ENCODE data around the gene ADRA2A.

DNA sequence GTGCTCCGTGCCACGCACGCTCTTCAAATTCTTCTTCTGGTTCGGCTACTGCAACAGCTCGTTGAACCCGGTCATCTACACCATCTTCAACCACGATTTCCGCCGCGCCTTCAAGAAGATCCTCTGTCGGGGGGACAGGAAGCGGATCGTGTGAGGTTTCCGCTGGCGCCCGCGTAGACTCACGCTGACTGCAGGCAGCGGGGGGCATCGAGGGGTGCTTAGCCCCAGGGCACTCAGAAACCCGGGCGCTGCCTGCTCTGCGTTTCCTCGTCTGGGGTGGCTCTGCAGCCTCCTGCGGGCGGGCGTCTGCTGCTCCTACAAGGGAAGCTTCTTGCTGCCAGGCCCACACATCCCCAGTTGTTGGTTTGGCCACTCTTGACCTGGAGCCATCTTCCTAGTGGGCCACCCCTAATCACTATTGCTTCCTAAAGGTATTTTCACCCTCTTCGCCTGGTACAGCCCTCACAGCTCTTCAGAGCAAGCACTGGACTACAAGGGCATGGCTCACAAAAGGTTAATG is 2.5 kb downstream of the ADRA2A start:
- TF ChIP-seq CHD2 (IDR thresholded peaks at IDR 0.05; ENCODE audit: borderline replicate concordance, low read depth, low read length) (no peak), POLR2A (IDR thresholded peaks at IDR 0.05; ENCODE audit: low read depth, low read length) (no peak), MEF2A (IDR thresholded peaks at IDR 0.05; ENCODE audit: insufficient read depth, low read depth, low read length) (no peak), SUPT20H (IDR thresholded peaks at IDR 0.05; ENCODE audit: borderline replicate concordance, control insufficient read depth, low read depth, low read length) (no peak), JUNB (IDR thresholded peaks at IDR 0.05) (no peak), TAF1 (IDR thresholded peaks at IDR 0.05; ENCODE audit: borderline replicate concordance, low read depth, low read length) (no peak), TCF12 (IDR thresholded peaks at IDR 0.05; ENCODE audit: low read depth, low read length) (no peak)
- TF ChIP-seq, protein P1, sequence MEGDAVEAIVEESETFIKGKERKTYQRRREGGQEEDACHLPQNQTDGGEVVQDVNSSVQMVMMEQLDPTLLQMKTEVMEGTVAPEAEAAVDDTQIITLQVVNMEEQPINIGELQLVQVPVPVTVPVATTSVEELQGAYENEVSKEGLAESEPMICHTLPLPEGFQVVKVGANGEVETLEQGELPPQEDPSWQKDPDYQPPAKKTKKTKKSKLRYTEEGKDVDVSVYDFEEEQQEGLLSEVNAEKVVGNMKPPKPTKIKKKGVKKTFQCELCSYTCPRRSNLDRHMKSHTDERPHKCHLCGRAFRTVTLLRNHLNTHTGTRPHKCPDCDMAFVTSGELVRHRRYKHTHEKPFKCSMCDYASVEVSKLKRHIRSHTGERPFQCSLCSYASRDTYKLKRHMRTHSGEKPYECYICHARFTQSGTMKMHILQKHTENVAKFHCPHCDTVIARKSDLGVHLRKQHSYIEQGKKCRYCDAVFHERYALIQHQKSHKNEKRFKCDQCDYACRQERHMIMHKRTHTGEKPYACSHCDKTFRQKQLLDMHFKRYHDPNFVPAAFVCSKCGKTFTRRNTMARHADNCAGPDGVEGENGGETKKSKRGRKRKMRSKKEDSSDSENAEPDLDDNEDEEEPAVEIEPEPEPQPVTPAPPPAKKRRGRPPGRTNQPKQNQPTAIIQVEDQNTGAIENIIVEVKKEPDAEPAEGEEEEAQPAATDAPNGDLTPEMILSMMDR (IDR thresholded peaks at IDR 0.05 in 2 of 3, conservative IDR thresholded peaks at IDR 0.05 in 1 of 3; ENCODE audit: control insufficient read depth in 2 of 3, extremely low read depth in 1 of 3, insufficient read depth in 1 of 3, low read depth in 3 of 3, low read length in 3 of 3): no peak
- TF ChIP-seq, protein P2, sequence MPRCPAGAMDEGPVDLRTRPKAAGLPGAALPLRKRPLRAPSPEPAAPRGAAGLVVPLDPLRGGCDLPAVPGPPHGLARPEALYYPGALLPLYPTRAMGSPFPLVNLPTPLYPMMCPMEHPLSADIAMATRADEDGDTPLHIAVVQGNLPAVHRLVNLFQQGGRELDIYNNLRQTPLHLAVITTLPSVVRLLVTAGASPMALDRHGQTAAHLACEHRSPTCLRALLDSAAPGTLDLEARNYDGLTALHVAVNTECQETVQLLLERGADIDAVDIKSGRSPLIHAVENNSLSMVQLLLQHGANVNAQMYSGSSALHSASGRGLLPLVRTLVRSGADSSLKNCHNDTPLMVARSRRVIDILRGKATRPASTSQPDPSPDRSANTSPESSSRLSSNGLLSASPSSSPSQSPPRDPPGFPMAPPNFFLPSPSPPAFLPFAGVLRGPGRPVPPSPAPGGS (IDR thresholded peaks at IDR 0.05; ENCODE audit: borderline replicate concordance, insufficient read depth, low read depth, low read length, poor library complexity, severe bottlenecking): no peak
- TF ChIP-seq, protein P3, sequence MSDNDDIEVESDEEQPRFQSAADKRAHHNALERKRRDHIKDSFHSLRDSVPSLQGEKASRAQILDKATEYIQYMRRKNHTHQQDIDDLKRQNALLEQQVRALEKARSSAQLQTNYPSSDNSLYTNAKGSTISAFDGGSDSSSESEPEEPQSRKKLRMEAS (IDR thresholded peaks at IDR 0.05; ENCODE audit: low read depth, low read length): no peak
- TF ChIP-seq, protein P4, sequence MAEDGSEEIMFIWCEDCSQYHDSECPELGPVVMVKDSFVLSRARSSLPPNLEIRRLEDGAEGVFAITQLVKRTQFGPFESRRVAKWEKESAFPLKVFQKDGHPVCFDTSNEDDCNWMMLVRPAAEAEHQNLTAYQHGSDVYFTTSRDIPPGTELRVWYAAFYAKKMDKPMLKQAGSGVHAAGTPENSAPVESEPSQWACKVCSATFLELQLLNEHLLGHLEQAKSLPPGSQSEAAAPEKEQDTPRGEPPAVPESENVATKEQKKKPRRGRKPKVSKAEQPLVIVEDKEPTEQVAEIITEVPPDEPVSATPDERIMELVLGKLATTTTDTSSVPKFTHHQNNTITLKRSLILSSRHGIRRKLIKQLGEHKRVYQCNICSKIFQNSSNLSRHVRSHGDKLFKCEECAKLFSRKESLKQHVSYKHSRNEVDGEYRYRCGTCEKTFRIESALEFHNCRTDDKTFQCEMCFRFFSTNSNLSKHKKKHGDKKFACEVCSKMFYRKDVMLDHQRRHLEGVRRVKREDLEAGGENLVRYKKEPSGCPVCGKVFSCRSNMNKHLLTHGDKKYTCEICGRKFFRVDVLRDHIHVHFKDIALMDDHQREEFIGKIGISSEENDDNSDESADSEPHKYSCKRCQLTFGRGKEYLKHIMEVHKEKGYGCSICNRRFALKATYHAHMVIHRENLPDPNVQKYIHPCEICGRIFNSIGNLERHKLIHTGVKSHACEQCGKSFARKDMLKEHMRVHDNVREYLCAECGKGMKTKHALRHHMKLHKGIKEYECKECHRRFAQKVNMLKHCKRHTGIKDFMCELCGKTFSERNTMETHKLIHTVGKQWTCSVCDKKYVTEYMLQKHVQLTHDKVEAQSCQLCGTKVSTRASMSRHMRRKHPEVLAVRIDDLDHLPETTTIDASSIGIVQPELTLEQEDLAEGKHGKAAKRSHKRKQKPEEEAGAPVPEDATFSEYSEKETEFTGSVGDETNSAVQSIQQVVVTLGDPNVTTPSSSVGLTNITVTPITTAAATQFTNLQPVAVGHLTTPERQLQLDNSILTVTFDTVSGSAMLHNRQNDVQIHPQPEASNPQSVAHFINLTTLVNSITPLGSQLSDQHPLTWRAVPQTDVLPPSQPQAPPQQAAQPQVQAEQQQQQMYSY (CRISPR knock-in tag; IDR thresholded peaks at IDR 0.05): no peak
- TF ChIP-seq, protein P5, sequence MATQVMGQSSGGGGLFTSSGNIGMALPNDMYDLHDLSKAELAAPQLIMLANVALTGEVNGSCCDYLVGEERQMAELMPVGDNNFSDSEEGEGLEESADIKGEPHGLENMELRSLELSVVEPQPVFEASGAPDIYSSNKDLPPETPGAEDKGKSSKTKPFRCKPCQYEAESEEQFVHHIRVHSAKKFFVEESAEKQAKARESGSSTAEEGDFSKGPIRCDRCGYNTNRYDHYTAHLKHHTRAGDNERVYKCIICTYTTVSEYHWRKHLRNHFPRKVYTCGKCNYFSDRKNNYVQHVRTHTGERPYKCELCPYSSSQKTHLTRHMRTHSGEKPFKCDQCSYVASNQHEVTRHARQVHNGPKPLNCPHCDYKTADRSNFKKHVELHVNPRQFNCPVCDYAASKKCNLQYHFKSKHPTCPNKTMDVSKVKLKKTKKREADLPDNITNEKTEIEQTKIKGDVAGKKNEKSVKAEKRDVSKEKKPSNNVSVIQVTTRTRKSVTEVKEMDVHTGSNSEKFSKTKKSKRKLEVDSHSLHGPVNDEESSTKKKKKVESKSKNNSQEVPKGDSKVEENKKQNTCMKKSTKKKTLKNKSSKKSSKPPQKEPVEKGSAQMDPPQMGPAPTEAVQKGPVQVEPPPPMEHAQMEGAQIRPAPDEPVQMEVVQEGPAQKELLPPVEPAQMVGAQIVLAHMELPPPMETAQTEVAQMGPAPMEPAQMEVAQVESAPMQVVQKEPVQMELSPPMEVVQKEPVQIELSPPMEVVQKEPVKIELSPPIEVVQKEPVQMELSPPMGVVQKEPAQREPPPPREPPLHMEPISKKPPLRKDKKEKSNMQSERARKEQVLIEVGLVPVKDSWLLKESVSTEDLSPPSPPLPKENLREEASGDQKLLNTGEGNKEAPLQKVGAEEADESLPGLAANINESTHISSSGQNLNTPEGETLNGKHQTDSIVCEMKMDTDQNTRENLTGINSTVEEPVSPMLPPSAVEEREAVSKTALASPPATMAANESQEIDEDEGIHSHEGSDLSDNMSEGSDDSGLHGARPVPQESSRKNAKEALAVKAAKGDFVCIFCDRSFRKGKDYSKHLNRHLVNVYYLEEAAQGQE (IDR thresholded peaks at IDR 0.05; ENCODE audit: low read depth, low read length): no peak
- TF ChIP-seq, protein P6, sequence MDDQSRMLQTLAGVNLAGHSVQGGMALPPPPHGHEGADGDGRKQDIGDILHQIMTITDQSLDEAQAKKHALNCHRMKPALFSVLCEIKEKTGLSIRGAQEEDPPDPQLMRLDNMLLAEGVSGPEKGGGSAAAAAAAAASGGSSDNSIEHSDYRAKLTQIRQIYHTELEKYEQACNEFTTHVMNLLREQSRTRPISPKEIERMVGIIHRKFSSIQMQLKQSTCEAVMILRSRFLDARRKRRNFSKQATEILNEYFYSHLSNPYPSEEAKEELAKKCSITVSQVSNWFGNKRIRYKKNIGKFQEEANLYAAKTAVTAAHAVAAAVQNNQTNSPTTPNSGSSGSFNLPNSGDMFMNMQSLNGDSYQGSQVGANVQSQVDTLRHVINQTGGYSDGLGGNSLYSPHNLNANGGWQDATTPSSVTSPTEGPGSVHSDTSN (IDR thresholded peaks at IDR 0.05; ENCODE audit: insufficient replicate concordance, low read depth, low read length): no peak

Data from GM12878 (cell line).